Aorta (tissue), 5 donors: ENCODE measurements around the gene ARL13A. TPM values are rescaled to one million over a fixed set of nuclear protein-coding genes. Genes with fewer than 3 reads are reported as not detected.

Source experiments
- ATAC-seq: fragments of 200-7000 bp; cut with Tn5 transposase; one replicate; pipeline ENCODE4 v1.9.1; 2022; ENCODE audit warnings: moderate library complexity; ENCODE audit not compliant: low FRiP score
- DNase-seq, 2 donors: peaks; one replicate each; pipeline ENCODE4 v3.0.0-alpha.2; 2020
- H3K27ac ChIP-seq, 2 donors: one replicate each; pipeline ENCODE4 v1.5.1; 2013; ENCODE audit warnings: low read length in 2 of 2, mild to moderate bottlenecking in 2 of 2, moderate library complexity in 2 of 2, control low read depth in 1 of 2, inconsistent platforms in 1 of 2, low read depth in 1 of 2
- H3K27me3 ChIP-seq, 2 donors: one replicate each; pipeline ENCODE4 v1.6.1; 2013; ENCODE audit warnings: control low read depth in 1 of 2, low read length in 1 of 2, mild to moderate bottlenecking in 1 of 2, moderate library complexity in 1 of 2; ENCODE audit not compliant: insufficient read depth in 2 of 2, control insufficient read depth in 1 of 2
- H3K36me3 ChIP-seq, 2 donors: one replicate each; pipeline ENCODE4 v1.6.1; 2013; ENCODE audit warnings: control low read depth in 1 of 2, low read length in 1 of 2, mild to moderate bottlenecking in 1 of 2; ENCODE audit not compliant: insufficient read depth in 2 of 2, control insufficient read depth in 1 of 2
- H3K4me1 ChIP-seq, 2 donors: one replicate each; pipeline ENCODE4 v1.6.1; 2013; ENCODE audit warnings: low read length in 2 of 2, control low read depth in 1 of 2, mild to moderate bottlenecking in 1 of 2, moderate library complexity in 1 of 2; ENCODE audit not compliant: insufficient read depth in 2 of 2, control insufficient read depth in 1 of 2
- H3K4me3 ChIP-seq, 2 donors: one replicate each; pipeline ENCODE4 v1.5.1; 2013; ENCODE audit warnings: low read length in 2 of 2, control low read depth in 1 of 2, mild to moderate bottlenecking in 1 of 2
- H3K9me3 ChIP-seq: one replicate; pipeline ENCODE4 v1.6.1; 2013; ENCODE audit warnings: mild to moderate bottlenecking, low read length; ENCODE audit not compliant: control insufficient read depth
- WGBS, 2 donors: extraction: QIAGEN DNeasy Blood & Tissue Kit; methylation state at CpG; one replicate each; pipeline ENCODE4 v1.1.7; 2013; 5-methylcytosine and 5-hydroxymethylcytosine counted together
- intact Hi-C, 2 donors: fragments of 100-400 bp; cut with DNase I; formaldehyde crosslinking; loops; one replicate each; pipeline versions ENCODE4 v1.14.2 to v1.15.0; 2022
- long read RNA-seq, 2 donors: library from polyadenylated mRNA; unstranded; transcript quantifications; one replicate each; pipeline ENCODE4 v2.0.0, GENCODE V29; 2020 to 2021
- polyA plus RNA-seq, 2 donors: library from polyadenylated mRNA; stranded (reverse); fragments of 200-250 nt; gene quantifications; one replicate each; pipeline ENCODE4 v1.2.3, GENCODE V29; 2013
- total RNA-seq, 2 donors: library from RNA; stranded (reverse); fragmentation: NEBNext Ultra II Directional; extraction: Animal tissue kit (Norgen Biotek cat#: 25700); gene quantifications; one replicate each; pipeline ENCODE4 v1.2.1, GENCODE V29; 2021
- donor health status: healthy with polysubstance abuse.
- donor health status: Bipolar disorder and iron deficiency.
- donor health status: DM: no; HTN: no; CAD: no.
- donor health status: DM: no; HTN: no; CAD: no.
- donor health status: DM: yes; HTN: yes; CAD: no.

Gene ARL13A
- total RNA-seq (not detected), polyA plus RNA-seq (not detected)
- long read RNA-seq, donor 1, partial matches to known transcripts, result 0 of 5 reads
- long read RNA-seq, donor 1, other reads (novel, unspliced or antisense), result 5 of 5 reads
- long read RNA-seq, donor 2, result 0 reads

DNA sequence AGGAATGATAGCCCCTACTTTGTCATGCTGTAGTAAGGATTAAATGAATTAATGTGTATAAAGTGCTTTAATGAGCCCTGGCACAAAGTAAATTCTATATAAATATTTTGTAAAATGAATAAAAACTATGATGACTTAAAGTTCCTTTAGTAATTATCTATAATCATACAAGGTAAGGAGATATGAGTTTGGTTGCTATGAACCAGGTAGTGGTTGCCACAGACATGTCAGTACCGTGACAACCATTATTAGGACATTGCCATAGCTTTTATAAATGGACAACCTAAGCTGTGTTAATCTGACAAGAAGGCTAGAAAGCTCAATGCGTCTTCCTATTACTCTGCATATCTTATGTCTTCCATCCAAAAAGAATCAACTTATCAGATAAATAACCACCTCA is at the start of gene ARL13A:
Gene ARL13A, plus strand, starts transcription at position 301 of the 400 bp plus-strand sequence. CDS start 3,982 bp downstream, outside the sequence.
- Histone ChIP-seq H3K4me3 (no peak within 1 kb of the TSS), H3K36me3 (no peaks in the 10 kb centered on the region), H3K27me3 (no peaks in the 10 kb centered on the region), H3K27ac (no peak within 1 kb of the TSS), H3K4me1 (no peaks in the 10 kb centered on the region), H3K9me3 (no peaks in the 10 kb centered on the region)
- no peak for ATAC-seq
- intact Hi-C loops, result no loop called here
- WGBS, 2 donors, result 62 to 96% methylated on average over 2 of the region's 2 CpGs
- DNase-seq, result no peak

- intact Hi-C loops, result no loop called here
- DNase-seq, result no peak
- Histone ChIP-seq H3K27ac (no peak overlapping the region), H3K9me3 (no peaks in the 10 kb centered on the region), H3K36me3 (no peaks in the 10 kb centered on the region), H3K4me3 (no peak overlapping the region), H3K4me1 (no peaks in the 10 kb centered on the region), H3K27me3 (no peaks in the 10 kb centered on the region)
- WGBS, 2 donors, result 76 to 80% methylated on average over 3 of the region's 3 CpGs
- ATAC-seq, result no peak
These were observed 45.1 kb upstream of the ARL13A start for GRCh38 chrX:100924375-100924774.

- no peak for ATAC-seq
- no peak overlapping the region for H3K4me3 ChIP-seq
- WGBS, 2 donors, result 79 to 90% methylated on average over 2 of the region's 2 CpGs
- H3K4me1 ChIP-seq, result no peaks in the 10 kb centered on the region
- H3K27ac ChIP-seq, result no peak overlapping the region
- no peaks in the 10 kb centered on the region for H3K36me3 ChIP-seq
- intact Hi-C loops, result no loop called here
- no peak for DNase-seq
- no peaks in the 10 kb centered on the region for H3K9me3 ChIP-seq
- H3K27me3 ChIP-seq, result no peaks in the 10 kb centered on the region
These were observed 43.1 kb upstream of the ARL13A start for GRCh38 chrX:100926453-100926852.

- Histone ChIP-seq H3K27ac (no peak within 1 kb of the TSS), H3K9me3 (no peaks in the 10 kb centered on the region), H3K4me1 (no peaks in the 10 kb centered on the region), H3K4me3 (no peak within 1 kb of the TSS), H3K27me3 (no peaks in the 10 kb centered on the region), H3K36me3 (no peaks in the 10 kb centered on the region)
- DNase-seq (peak; percentile 52 to 77), ATAC-seq (peak; percentile 62)
- intact Hi-C loops, result no loop called here
- 1 to 26% methylated on average over 47 to 51 of the region's 51 CpGs for WGBS, 2 donors
These were observed 40.6 kb upstream of the ARL13A start, which contains the start of gene XKRX for GRCh38 chrX:100928660-100929613. Gene XKRX (minus strand): TSS chrX:100928917. CDS start chrX:100928304, 613 bp downstream.

DNA sequence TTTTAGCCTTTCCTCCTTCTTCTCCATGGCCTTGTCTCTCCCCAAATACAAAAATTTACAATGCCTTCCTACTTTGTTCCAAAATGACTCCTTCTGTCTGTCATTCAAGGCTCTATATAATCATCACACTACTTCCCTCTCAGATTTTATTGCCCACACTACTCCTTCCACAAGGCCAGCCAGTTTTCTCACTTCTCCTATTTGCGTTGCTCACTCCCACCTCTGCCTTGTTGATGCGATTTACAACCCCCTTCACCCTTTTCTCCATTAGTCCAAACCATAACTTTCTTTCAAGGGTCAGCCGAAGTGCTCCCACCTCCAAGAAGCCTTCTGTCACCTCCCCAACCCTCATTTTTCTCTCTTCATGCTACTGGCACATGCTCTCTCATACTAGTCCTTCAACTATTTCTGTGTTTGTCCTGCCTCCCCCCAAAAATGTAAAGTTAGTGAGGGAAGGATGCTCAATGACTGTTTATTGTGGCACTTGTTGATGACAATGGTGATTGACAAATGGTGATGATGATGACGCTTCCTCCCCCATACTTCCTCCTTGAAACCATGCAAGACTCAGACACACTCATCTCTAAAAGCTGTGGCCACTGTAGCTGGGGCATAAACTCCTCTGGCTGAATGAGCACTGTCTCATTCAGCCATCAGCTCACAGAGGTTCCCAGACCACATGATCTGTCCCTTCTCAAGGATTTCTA is 38.1 kb upstream of the ARL13A start:
- intact Hi-C loops, result no loop called here
- ATAC-seq (no peak), DNase-seq (no peak)
- no peaks in the 10 kb centered on the region for H3K9me3 ChIP-seq
- H3K27me3 ChIP-seq, result no peaks in the 10 kb centered on the region
- WGBS, 2 donors, result 76 to 90% methylated on average over 4 of the region's 4 CpGs
- no peaks in the 10 kb centered on the region for H3K36me3 ChIP-seq
- H3K4me3 ChIP-seq, result no peak overlapping the region
- no peaks in the 10 kb centered on the region for H3K4me1 ChIP-seq
- no peak overlapping the region for H3K27ac ChIP-seq

DNA sequence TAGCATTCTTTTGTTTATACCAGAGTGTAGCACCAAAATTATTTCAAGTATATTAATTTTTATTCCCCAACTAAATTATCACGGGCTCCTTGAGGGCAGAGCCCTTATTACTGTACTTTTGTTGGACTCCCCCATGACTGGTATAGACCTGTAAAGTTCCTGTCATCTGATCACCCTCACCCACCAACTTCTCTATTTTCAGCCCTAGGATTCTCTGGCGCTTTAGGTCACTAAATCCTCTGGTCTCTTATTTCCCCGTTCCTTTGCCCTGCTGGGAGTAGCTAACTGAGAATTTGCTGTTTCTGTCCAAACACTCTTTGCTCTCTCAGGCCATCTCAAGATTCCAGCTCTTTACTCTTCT is 37.6 kb upstream of the ARL13A start:
- ATAC-seq (no peak), DNase-seq (no peak)
- Histone ChIP-seq H3K4me3 (no peak overlapping the region), H3K27me3 (no peaks in the 10 kb centered on the region), H3K36me3 (no peaks in the 10 kb centered on the region), H3K4me1 (no peaks in the 10 kb centered on the region), H3K27ac (no peak overlapping the region), H3K9me3 (no peaks in the 10 kb centered on the region)
- intact Hi-C loops, result no loop called here
- 80 to 90% methylated on average over 3 of the region's 3 CpGs for WGBS, 2 donors

GRCh38 chrX:100935767-100936166 is 33.7 kb upstream of the ARL13A start:
- Histone ChIP-seq H3K36me3 (no peaks in the 10 kb centered on the region), H3K4me3 (no peak overlapping the region), H3K27ac (no peak overlapping the region), H3K27me3 (no peaks in the 10 kb centered on the region), H3K4me1 (no peaks in the 10 kb centered on the region), H3K9me3 (no peaks in the 10 kb centered on the region)
- intact Hi-C loops, result no loop called here
- ATAC-seq, result no peak
- WGBS, 2 donors, result 60 to 81% methylated on average over 2 of the region's 2 CpGs
- DNase-seq, result no peak

GRCh38 chrX:100939333-100939732 is 30.2 kb upstream of the ARL13A start:
- WGBS, 2 donors, result 65 to 66% methylated on average over 4 of the region's 4 CpGs
- intact Hi-C loops, result no loop called here
- no peaks in the 10 kb centered on the region for H3K27me3 ChIP-seq

More at GRCh38 chrX:100939333-100939732, 30.2 kb upstream of the ARL13A start:
- Histone ChIP-seq H3K9me3 (no peaks in the 10 kb centered on the region), H3K27ac (no peak overlapping the region), H3K4me3 (no peak overlapping the region), H3K36me3 (no peaks in the 10 kb centered on the region), H3K4me1 (no peaks in the 10 kb centered on the region)
- ATAC-seq, result no peak
- DNase-seq, result no peak
